NCI-H1048 (cell line): ENCODE data around the gene APOB.

ENCODE experiments used
- DNase-seq: peaks from one replicate; lab custom pipeline; 2025; lab: John Stamatoyannopoulos, UW

APOB gene

DNA sequence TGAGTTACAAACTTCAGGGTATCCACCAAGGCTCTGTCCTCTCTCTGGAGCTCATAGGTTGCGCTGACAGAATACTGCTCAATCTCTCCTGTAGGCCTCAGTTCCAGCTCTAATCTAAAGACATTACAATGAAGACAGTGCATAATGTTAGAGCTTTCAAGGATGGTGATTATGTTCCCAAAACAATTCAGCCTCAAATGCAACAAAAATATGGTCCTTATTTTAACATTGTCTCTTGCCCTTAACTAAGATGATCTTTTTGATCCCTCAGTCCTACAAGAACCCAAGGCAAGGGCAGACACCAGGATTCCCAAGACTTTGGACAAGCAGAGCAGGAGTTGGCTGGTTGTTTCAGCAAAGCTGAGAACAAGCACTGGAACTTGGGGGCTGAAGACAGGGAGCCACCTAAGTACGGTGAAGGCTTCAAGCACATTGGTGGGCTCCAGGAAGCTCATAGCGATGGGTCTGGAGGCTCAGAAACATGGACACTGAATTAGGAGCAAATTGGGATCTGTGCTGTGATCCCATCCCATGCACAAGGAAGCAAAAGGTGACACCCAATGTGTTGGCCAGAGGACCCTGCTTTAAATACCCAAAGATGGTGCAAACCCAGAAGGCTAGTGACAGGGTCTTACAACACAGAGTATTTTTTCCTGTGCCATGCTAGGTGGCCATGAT is 24.7 kb downstream of the APOB start:
- no peak for DNase-seq

DNA sequence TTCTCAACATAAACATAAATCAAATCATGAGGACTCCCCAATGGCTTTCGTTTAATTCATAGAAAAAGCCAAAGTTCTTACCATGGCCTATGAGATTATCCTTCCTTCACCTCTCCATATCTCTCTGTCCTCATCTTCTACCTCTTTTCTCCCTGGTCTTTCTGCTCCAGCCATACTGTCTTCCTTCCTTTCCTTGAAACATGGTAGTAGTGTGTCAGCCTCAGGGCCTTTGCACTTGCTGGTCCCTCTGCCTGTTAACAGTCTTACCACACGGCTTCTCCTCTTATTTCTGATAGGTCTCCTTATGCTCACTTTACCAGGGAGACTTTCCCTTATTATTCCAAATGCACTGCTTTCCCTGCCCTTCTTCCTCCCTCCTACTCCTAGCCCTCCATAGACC is 25.6 kb downstream of the APOB start:
- DNase-seq: no peak

- DNase-seq: no peak
Measured at GRCh38 chr2:21017748-21018276, 26.1 kb downstream of the APOB start.

DNA sequence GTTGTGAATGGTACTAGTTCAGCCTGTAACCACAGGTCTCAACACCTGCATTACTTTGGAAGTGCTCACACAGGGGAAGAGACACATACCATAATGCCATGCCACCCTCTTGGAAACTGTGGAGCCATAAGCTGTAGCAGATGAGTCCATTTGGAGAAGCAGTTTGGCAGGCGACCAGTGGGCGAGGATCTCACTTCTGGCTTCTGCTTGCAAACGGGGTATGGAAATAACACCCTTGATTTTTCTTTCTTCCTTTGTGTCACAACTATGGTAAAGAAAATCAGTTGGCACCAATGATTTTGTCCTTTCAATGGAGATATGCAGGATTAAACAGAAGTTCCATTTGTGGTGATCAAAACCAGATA is 28.6 kb downstream of the APOB start:
- no peak for DNase-seq

- no peak for DNase-seq
Measured at GRCh38 chr2:21014364-21015280, 29.3 kb downstream of the APOB start.

- DNase-seq: no peak
Measured at GRCh38 chr2:21013043-21013816, 30.6 kb downstream of the APOB start.

DNA sequence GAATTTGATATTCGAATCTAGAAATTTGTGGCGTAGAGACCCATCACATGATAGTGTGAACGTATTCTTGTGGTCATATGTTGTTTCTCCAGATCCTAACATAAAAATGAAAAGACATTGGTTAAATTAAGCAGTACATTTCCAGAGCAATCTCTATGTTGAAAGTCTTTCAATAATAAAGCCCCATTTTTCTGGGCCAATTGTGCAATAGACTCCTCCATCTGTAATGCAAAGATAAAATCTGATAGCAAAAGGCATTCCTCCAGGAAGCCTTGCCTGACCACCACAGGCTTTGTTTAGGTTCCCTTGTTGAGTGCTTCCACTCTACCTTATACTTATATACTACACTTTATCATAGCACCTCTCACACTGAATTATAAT is 31.3 kb downstream of the APOB start:
- no peak for DNase-seq

DNA sequence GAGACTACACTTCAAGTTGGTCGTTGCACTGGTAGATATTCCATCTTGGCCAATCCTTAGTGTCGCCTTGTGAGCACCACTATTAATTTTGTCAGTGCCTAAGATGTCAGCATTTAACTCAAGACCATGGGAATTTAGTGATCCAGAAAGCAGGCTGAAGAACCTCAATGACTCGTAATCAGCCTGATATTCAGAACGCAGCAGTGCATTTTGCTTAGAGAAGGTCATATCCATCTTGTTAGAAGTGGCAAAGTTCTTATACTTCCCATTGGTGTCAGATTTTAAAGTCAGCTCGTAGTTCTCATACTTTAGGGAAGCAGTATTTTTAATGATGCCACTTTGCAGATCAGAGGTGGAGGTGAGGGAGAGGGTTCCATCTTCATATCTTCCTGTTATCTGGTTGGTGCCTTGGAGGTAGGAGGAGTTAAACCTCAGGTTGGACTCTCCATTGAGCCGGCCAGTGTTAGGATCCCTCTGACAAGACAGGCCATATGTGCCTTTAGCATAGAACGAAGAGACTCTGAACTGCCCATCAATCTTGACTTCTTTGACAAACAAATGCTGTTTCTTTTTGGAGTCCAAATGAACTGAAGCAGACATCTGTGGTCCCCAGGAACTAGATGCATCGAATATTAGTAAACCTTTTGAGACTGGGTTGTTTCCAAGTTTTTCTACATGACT is 31.9 kb downstream of the APOB start:
- no peak for DNase-seq

- no peak for DNase-seq
Measured at GRCh38 chr2:21011453-21011852, 32.4 kb downstream of the APOB start.

DNA sequence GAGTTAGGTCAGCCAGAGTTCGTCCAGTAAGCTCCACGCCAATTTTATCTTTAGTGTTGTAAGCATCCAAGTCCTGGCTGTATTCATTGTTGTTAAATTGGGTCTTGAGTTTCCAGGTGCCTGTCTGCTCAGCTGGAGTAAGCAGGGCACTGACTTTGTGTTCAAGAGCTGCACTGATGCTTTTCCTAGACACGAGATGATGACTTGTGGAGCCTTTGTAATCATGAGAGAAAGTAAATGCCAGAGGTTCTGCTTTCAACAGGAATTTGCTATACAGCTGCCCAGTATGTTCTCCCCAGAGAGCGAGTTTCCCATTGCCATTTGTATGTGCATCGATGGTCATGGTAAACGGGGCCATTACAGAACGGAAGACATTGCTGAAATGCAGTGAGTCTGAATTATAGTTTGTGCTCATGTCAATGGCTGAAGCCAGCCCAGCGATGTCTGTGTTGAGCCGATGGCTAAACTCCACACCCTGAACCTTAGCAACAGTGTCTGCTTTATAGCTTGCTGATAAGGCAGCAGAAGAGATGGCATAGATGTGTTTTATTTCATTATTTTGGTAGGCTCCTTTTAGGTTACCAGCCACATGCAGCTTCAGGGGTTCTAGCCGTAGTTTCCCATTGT is 32.9 kb downstream of the APOB start:
- DNase-seq: no peak

DNA sequence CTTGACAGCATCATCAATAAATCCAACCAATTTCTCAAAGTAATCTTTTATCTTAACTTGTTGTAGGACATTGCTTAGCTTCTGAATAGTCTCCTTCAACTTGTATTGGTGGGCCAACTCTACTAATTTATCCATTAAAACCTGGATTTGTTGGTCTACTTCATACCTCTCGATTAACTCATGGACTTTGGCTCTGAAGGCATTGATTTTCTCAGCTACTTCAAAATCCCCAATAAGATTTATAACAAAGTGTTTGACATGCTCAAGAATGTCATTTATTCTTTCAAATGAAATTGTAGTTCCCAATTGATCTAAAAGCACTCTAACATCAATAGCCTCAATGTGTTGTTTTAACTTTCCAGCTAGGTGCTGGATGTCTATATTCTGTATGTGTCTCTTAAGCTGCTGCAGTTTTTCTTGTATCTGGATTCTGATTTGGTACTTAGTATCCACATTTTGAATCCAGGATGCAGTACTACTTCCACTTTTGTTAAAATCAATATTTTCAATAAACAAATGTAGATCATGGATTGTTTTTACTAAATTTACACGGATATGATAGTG is 34.1 kb downstream of the APOB start:
- DNase-seq: no peak

DNA sequence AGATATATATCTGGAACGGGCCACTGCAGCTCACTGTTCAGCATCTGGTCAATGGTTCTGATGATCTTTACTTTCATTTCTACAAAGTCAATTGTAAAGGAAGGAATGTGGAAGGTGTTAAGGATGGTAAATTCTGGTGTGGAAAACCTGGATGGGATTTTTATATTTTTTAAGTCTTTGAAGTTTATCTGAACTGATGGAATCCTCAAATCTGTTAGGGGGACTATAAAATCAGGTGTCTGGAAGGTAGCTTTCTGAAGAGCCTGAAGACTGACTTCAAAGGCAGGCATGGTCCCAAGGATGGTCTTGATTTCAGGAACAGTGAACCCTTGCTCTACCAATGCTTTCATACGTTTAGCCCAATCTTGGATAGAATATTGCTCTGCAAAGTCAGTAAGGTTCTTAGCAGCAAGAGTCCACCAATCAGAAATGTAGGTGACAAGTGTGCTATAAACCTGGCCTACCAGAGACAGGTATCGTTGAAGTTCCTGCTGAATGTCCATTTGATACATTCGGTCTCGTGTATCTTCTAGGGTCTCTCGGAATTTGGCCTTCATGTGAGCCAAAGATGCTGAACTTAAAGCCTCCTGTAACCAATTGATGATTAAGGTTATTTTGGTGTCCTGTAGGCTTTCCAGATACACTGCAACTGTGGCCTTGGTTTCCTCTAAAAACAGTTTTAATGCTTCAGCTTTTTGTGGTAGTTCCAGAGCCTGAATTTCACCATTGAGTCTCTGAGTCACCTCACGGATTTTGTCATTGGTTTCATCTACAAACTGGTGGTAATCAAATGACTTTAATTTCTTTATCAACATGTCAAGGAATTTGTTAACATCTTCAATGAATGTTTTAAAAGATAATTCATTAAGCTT is 34.8 kb downstream of the APOB start:
- no peak for DNase-seq

- no peak for DNase-seq
Measured at GRCh38 chr2:21008014-21008789, 35.7 kb downstream of the APOB start.

- DNase-seq: no peak
Measured at GRCh38 chr2:21007129-21008013, 36.5 kb downstream of the APOB start.

DNA sequence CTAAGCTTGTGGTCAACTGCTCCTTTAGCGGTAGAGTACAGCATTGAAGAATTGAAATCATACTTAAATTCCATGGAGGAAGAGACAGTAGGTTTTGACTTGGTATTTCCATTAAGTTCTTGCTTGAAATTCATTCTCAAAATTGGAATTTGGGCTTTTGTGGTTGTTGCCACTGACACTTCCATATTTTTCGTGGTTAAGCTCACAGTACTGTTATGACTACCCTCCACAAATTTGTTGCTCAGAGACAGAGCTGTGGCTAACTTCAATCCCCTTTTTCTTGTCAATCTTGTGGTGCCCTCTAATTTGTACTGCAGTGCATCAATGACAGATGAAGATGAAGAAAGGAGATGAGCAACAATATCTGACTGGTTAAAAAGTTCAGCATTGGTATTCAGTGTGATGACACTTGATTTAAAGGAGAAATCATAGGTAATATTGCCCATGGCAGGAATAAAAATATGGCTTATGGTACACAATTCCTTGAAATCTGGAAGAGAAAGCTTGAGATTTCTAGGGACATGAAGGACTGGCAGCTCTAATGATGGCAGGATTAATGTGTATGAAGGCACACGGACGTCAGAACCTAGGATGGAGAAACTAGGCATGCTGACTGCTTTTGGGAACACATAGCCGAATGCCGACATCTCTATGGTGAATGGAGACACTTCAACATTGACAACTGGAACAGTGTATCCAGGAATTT is 37.3 kb downstream of the APOB start:
- DNase-seq: no peak

DNA sequence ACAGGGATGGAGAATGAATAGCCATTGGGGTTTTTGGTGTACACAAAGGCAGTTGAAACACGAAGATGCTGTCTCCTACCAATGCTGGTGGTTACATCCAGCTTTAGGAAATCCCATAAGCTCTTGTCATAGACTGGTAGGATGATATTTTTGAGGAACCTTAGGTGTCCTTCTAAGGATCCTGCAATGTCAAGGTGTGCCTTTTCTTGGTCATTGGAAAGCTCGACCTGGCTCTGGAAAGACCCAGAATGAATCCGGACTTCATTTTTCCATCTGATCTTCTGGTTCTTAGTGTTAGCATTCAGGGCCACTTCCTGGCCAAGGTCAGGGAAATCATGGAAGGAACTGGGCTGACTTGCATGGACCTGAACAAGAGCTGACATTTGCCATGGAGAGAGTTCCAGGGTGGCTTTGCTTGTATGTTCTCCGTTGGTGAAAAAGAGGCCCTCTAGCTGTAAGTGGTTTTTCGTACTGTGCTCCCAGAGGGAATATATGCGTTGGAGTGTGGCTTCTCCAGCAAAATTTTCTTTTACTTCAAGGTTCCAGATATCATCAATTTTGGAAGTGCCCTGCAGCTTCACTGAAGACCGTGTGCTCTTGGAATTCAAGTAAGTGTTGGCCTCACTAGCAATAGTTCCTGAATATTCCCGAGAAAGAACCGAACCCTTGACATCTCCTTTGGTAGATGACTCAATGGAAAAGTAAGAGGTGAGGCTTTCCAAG is 38.0 kb downstream of the APOB start:
- no peak for DNase-seq

DNA sequence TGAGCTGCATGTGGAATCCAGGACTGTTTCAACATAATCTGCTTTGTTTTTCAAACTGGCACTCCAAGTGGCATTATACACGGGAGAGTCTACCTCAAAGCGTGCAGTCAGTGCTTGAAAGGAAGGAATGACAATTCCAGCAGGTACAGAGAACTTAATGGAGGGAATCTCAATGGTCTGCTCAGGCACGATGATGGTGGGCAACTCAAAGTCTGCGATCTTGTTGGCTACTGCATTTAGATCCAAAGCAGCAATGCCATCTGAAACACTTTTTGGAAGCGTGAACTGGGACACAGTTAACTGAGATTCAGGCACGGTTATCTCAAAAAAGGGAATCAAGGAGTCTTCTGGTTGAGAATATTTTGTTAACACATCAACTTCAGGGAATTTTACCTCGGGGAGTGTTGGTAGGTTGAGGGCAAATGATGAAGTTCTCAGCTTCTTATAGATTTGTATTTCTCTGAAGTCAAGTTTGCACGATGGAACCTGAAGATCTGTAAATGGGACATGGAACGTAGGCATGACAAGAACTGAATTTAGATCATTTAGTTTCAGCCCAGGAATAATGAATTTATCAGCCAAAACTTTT is 38.7 kb downstream of the APOB start:
- DNase-seq: no peak
